Measurements from ENCODE around the gene IDH3A. TPM values are rescaled to one million over a fixed set of nuclear protein-coding genes. Genes with fewer than 3 reads are reported as not detected.

IDH3A gene
- 63.4 to 90.4 TPM (median 64.7 TPM) in 5 replicates for total RNA-seq (2022; extraction: Qiagen RNA extraction)

DNA sequence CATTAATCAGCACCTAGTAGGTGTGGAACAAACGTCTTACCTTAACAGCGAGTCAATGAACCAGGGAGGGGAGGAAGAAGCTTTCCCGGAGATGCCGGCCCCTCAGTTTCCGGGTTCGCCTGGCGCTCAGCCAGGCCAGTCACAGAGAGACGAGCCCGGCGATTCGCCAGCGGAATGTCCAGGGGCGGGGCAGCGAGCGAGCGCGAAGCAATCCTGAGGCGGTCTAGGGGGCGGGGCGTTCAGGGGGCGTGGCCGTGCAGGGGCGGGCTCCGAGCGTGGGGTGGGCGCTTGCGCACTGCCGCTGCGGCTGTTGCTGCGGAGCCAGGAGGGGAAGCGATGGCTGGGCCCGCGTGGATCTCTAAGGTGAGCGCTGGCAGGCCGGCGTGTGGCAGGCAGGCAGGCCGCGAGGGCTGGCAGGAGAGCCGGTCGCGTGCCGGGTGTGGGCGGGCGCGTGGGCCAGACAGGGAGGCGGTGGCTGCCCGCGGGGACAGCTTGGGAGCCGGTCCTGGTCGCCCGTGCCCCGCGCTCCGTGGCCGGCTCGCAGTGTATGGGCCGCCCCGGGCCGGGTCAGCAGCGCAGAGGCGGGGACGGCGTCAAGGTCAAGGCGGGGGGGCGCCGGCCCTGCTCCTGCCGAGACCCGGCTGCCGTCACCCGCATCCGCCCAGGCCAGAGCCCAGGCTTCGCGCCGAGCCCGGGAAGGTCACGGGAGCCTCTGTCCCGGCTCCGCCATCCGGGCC, at the start of gene IDH3A:
IDH3A (plus strand) TSS at position 295 of the 737 bp plus-strand sequence; CDS start at position 337, 42 bp downstream.

DNA sequence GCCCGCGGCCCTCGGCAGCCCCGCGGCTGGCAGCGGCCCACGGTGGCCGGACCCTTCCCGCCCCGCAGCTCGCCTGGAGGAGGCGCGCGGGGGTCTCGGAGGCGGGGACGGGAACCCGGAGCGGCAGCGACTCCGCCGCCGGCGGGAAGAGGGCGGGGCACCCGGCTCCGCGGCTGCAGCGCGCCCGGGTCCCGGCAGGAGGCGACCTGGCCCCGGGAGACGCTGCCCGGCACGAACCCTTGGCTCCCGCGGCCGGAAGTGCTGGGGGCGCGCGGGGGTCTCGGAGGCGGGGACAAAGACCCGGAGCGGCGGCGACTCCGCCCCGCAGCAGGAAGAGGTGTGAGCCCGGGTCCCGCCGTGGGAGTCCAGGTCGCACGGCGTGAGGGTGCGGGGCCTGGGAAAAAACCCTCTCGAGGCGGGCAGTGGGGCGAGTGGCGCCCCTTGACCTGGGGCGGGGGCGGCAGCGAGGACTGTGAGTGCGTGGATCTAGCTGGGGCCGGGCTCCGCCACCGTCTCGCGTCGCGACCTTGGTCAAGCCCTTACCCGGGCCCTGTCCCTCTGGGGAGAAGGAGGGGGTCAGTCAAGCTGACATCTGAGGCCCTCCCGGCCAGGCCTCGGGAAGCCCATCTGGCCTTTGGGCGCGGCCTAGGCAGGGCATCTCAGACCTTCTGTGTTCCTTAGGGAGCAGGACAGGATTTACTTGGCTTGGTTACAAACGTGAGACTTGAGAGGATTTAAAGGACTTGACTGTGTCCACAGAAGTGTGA, 17.7 kb upstream of the IDH3A start, which contains the start of gene CIB2:
CIB2 (minus strand) TSS at position 151 of the 767 bp plus-strand sequence. CDS start 230 bp downstream, outside the sequence.

Other genes with a start within 250 kb of the IDH3A start
- 14.6 to 17.6 TPM (median 15.7 TPM) in 5 replicates for gene TBC1D2B, start 71.7 kb upstream of the IDH3A start, total RNA-seq (2022; extraction: Qiagen RNA extraction)
- not detected in 5 replicates for gene SH2D7, start 56.8 kb upstream of the IDH3A start, total RNA-seq (2022; extraction: Qiagen RNA extraction)
- 24.4 to 28.2 TPM (median 28.0 TPM) in 5 replicates for gene CIB2, start 17.9 kb upstream of the IDH3A start, total RNA-seq (2022; extraction: Qiagen RNA extraction)
- gene ACSBG1, start 85.2 kb downstream of the IDH3A start, total RNA-seq (2022; extraction: Qiagen RNA extraction) = 0.10 to 0.48 TPM (median 0.26 TPM) in 5 replicates
- 0.06 to 0.11 TPM (median 0.10 TPM) in 3 of 5 replicates, not detected in the others for gene DNAJA4, start 115.2 kb downstream of the IDH3A start, total RNA-seq (2022; extraction: Qiagen RNA extraction)
- 79.3 to 124 TPM (median 84.3 TPM) in 5 replicates for gene SKIC8, start 150.2 kb downstream of the IDH3A start, total RNA-seq (2022; extraction: Qiagen RNA extraction)
- 0.98 to 2.4 TPM (median 1.8 TPM) in 5 replicates for gene CRABP1, start 191.0 kb downstream of the IDH3A start, total RNA-seq (2022; extraction: Qiagen RNA extraction)